ENCODE measurements around the gene MPV17L2.

MPV17L2 gene

DNA sequence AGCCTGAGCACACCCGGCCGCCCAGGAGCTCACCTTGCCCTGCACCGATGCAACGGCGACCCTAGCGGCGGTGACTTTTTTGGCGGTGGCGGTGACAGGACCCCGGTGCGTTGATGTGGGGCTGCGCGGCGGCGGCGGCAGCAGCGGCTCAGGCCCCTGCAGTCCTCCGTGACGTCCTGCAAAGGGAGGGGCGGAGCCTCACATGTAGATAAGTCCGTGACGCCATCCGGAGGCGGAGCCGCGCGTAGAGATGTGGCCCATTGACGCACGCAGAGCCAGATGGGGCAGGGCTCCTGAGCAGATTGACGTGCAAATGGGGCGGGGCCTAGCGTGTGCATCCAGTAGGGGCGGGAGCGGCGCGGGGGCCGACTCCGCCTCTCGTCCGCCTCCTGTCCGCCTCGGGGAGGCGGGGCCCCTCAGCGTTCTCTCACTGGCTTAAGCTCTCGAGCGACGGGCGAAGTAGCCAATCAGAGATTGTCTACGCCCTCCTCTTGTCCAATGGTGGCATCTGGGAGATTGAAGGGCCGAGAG, 10.9 kb downstream of the MPV17L2 start, which contains the start of gene RAB3A:
Gene RAB3A, minus strand, starts transcription at position 180 of the 531 bp plus-strand sequence. CDS start 1,302 bp downstream, outside the sequence.
- peak within 1 kb of the TSS; percentile 93 for H3K4ac ChIP-seq (ENCODE audit: low read depth, low read length)
- no peak within 1 kb of the TSS for H3K23ac ChIP-seq (ENCODE audit: low read length)
- H2BK15ac ChIP-seq (replicated peaks; ENCODE audit: low read depth): no peak within 1 kb of the TSS
- H3K79me1 ChIP-seq (ENCODE audit: low read length): no peaks in the 10 kb centered on the region
- H3K4me1 ChIP-seq (ENCODE audit: control insufficient read depth, low read depth, low read length): peaks cover 3% of the 10 kb centered on the region
- H3K18ac ChIP-seq (ENCODE audit: low read length): peak within 1 kb of the TSS; percentile 98
- peak within 1 kb of the TSS; percentile 89 for H3K9ac ChIP-seq (ENCODE audit: low read length)
- no peak within 1 kb of the TSS for H2AK5ac ChIP-seq (ENCODE audit: low read length)
- DNase-seq: peak; percentile 100
- H3K4me2 ChIP-seq (ENCODE audit: low read length): peak within 1 kb of the TSS; percentile 81
- H3K56ac ChIP-seq (ENCODE audit: low read length): peak within 1 kb of the TSS; percentile 90
- H2BK120ac ChIP-seq (ENCODE audit: low read depth, low read length): no peak within 1 kb of the TSS
- no peaks in the 10 kb centered on the region for H3K27me3 ChIP-seq (ENCODE audit: insufficient read depth, low read length, poor library complexity)
- peak within 1 kb of the TSS; percentile 47 for H3K4me3 ChIP-seq (ENCODE audit: low read length)
- H3K27ac ChIP-seq (ENCODE audit: low read depth, low read length): peak within 1 kb of the TSS; percentile 97
- peak within 1 kb of the TSS; percentile 25 for H2BK5ac ChIP-seq (ENCODE audit: low read length)
- no peak within 1 kb of the TSS for H4K5ac ChIP-seq (ENCODE audit: low read length)
- no peaks in the 10 kb centered on the region for H3K79me2 ChIP-seq (ENCODE audit: control insufficient read depth, insufficient read depth, low read length)
- peak within 1 kb of the TSS; percentile 97 for H4K8ac ChIP-seq (ENCODE audit: low read depth, low read length)
- H3K36me3 ChIP-seq (ENCODE audit: control insufficient read depth, insufficient read depth, low read length): no peaks in the 10 kb centered on the region
- no CpG with 5 or more reads among the region's 50 CpGs for WGBS (ENCODE audit: extremely low coverage, insufficient coverage, low lambda C conversion rate)

DNA sequence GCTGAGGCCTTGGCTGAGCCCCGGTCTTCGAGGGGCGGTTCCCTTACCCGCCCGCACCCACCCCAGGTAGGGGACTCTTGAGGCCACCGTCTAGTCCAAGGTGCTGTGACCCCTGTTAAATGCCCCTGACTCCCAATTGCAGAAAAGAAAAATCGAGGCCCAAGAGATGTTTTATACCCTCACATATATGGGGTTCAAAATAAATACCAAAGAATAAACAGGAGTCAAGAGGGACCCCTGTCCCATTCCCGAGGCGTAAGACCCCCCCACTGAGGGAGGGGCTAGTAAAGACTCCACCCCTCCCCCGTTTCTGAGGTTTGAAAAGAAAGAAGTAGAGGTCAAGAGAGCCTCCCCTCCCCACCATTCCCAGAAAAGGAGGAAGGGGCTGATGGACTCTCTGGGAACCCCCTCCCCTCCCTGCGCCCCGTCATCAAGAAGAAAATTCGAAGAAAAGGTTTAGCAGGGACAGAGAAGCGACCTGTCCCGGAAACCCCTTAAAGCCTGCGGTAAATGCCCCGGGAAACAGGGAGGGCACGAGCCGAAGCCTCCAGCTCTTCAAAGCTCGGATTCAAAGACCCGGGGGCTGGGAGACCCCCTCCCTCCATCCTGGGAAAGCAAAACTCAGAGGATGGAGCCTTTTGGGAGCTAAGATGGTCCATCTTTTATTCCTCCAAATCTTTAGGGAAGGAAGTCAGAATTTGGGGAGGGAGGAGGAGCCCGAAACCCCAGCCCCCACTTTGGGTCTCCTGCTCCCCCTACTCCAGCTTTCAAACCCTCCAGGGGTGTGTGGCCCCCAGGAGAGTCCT, 11.6 kb downstream of the MPV17L2 start:
- Histone ChIP-seq H3K4me1 (ENCODE audit: control insufficient read depth, low read depth, low read length) (peaks cover 3% of the 10 kb centered on the region), H2AK5ac (ENCODE audit: low read length) (no peak overlapping the region), H3K4ac (ENCODE audit: low read depth, low read length) (peak overlapping the region; percentile 93), H4K5ac (ENCODE audit: low read length) (no peak overlapping the region), H2BK15ac (replicated peaks; ENCODE audit: low read depth) (no peak overlapping the region), H3K79me2 (ENCODE audit: control insufficient read depth, insufficient read depth, low read length) (no peaks in the 10 kb centered on the region), H3K27ac (ENCODE audit: low read depth, low read length) (peak overlapping the region; percentile 97), H2BK120ac (ENCODE audit: low read depth, low read length) (no peak overlapping the region), H3K36me3 (ENCODE audit: control insufficient read depth, insufficient read depth, low read length) (no peaks in the 10 kb centered on the region), H2BK5ac (ENCODE audit: low read length) (peak overlapping the region; percentile 25), H3K18ac (ENCODE audit: low read length) (peak overlapping the region; percentile 98), H3K79me1 (ENCODE audit: low read length) (no peaks in the 10 kb centered on the region), H3K4me3 (ENCODE audit: low read length) (peak overlapping the region; percentile 47), H3K9ac (ENCODE audit: low read length) (peak overlapping the region; percentile 89), H3K27me3 (ENCODE audit: insufficient read depth, low read length, poor library complexity) (no peaks in the 10 kb centered on the region), H3K4me2 (ENCODE audit: low read length) (peak overlapping the region; percentile 33), H4K8ac (ENCODE audit: low read depth, low read length) (peak overlapping the region; percentile 97), H3K23ac (ENCODE audit: low read length) (no peak overlapping the region), H3K56ac (ENCODE audit: low read length) (peak overlapping the region; percentile 90)
- no CpG with 5 or more reads among the region's 22 CpGs for WGBS (ENCODE audit: extremely low coverage, insufficient coverage, low lambda C conversion rate)
- peak; percentile 82 for DNase-seq

DNA sequence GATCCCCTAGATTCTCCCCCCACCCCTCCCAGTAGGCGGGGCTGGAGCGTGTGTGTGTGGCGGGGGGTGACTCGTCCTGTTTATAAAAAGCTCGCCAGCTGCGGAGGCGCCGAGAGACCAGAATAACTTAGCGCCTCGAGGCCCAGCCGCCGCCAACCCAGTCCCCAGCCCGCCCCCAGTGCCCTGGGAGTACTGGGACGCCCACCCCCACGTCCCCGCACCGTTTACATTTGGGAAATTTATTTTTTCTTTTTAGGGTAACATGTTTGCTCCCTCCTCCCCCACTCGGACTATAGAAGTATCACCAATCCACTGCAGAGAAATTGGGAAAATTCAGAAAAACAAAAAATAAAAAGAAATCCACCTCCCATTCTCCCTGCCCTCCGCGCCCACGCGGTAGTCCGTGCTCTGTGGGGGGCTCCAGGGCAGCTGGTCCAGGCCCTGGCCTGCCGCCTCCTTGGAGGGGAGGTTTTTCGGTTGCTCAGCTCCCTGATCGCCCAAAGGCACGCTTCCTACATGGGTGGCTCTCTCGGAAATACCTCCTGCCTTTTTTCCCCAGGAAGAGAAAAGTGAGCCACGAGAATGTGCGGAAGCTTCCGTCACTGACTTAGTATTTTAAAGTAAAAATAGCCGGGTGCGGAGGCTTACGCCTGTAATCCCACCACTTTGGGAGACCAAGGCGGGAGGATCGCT, 12.3 kb downstream of the MPV17L2 start:
- H3K4me2 ChIP-seq (ENCODE audit: low read length): peak overlapping the region; percentile 60
- WGBS (ENCODE audit: extremely low coverage, insufficient coverage, low lambda C conversion rate): no CpG with 5 or more reads among the region's 36 CpGs
- H4K5ac ChIP-seq (ENCODE audit: low read length): no peak overlapping the region
- no peaks in the 10 kb centered on the region for H3K36me3 ChIP-seq (ENCODE audit: control insufficient read depth, insufficient read depth, low read length)
- no peaks in the 10 kb centered on the region for H3K27me3 ChIP-seq (ENCODE audit: insufficient read depth, low read length, poor library complexity)
- no peak overlapping the region for H2BK120ac ChIP-seq (ENCODE audit: low read depth, low read length)
- no peaks in the 10 kb centered on the region for H3K79me1 ChIP-seq (ENCODE audit: low read length)
- no peak overlapping the region for H2AK5ac ChIP-seq (ENCODE audit: low read length)
- no peak overlapping the region for H4K8ac ChIP-seq (ENCODE audit: low read depth, low read length)
- peaks cover 3% of the 10 kb centered on the region for H3K4me1 ChIP-seq (ENCODE audit: control insufficient read depth, low read depth, low read length)
- peak overlapping the region; percentile 90 for H3K56ac ChIP-seq (ENCODE audit: low read length)
- peak overlapping the region; percentile 93 for H3K4ac ChIP-seq (ENCODE audit: low read depth, low read length)
- peak overlapping the region; percentile 89 for H3K9ac ChIP-seq (ENCODE audit: low read length)
- H2BK15ac ChIP-seq (replicated peaks; ENCODE audit: low read depth): no peak overlapping the region
- DNase-seq: peak; percentile 71
- peak overlapping the region; percentile 98 for H3K18ac ChIP-seq (ENCODE audit: low read length)
- peak overlapping the region; percentile 51 for H2BK5ac ChIP-seq (ENCODE audit: low read length)
- peak overlapping the region; percentile 97 for H3K27ac ChIP-seq (ENCODE audit: low read depth, low read length)
- H3K23ac ChIP-seq (ENCODE audit: low read length): no peak overlapping the region
- H3K4me3 ChIP-seq (ENCODE audit: low read length): peak overlapping the region; percentile 47
- H3K79me2 ChIP-seq (ENCODE audit: control insufficient read depth, insufficient read depth, low read length): no peaks in the 10 kb centered on the region

DNA sequence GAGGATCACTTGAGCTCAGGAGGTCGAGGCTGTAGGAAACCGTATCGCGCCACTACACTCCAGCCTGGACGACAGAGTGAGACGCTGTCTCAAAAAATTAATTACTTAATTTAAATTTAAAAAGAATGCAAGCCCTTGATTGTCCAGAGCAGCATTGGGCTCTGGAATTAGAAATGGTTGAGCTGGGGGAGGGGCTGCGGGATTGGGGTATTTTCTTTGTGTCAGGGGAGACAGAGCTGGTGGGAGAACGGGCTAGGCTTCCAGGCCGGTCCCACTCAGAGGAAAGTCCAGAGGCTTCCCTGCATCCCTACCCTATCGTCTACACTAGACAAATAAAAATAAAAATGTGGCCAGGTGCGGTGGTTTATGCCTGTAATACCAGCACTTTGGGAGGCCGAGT, 13.0 kb downstream of the MPV17L2 start:
- no peak for DNase-seq
- no CpG with 5 or more reads among the region's 12 CpGs for WGBS (ENCODE audit: extremely low coverage, insufficient coverage, low lambda C conversion rate)
- H2BK5ac ChIP-seq (ENCODE audit: low read length): no peak overlapping the region
- H2BK15ac ChIP-seq (replicated peaks; ENCODE audit: low read depth): no peak overlapping the region
- H3K23ac ChIP-seq (ENCODE audit: low read length): no peak overlapping the region
- H3K27me3 ChIP-seq (ENCODE audit: insufficient read depth, low read length, poor library complexity): no peaks in the 10 kb centered on the region
- no peaks in the 10 kb centered on the region for H3K79me1 ChIP-seq (ENCODE audit: low read length)
- H3K4me2 ChIP-seq (ENCODE audit: low read length): peak overlapping the region; percentile 60
- no peak overlapping the region for H3K4ac ChIP-seq (ENCODE audit: low read depth, low read length)
- H2BK120ac ChIP-seq (ENCODE audit: low read depth, low read length): no peak overlapping the region
- H3K27ac ChIP-seq (ENCODE audit: low read depth, low read length): peak overlapping the region; percentile 97
- no peak overlapping the region for H2AK5ac ChIP-seq (ENCODE audit: low read length)
- H3K56ac ChIP-seq (ENCODE audit: low read length): peak overlapping the region; percentile 90
- H4K5ac ChIP-seq (ENCODE audit: low read length): no peak overlapping the region
- H3K9ac ChIP-seq (ENCODE audit: low read length): peak overlapping the region; percentile 89
- no peak overlapping the region for H4K8ac ChIP-seq (ENCODE audit: low read depth, low read length)
- H3K18ac ChIP-seq (ENCODE audit: low read length): peak overlapping the region; percentile 98
- no peak overlapping the region for H3K4me3 ChIP-seq (ENCODE audit: low read length)
- H3K79me2 ChIP-seq (ENCODE audit: control insufficient read depth, insufficient read depth, low read length): no peaks in the 10 kb centered on the region
- H3K4me1 ChIP-seq (ENCODE audit: control insufficient read depth, low read depth, low read length): peaks cover 3% of the 10 kb centered on the region
- no peaks in the 10 kb centered on the region for H3K36me3 ChIP-seq (ENCODE audit: control insufficient read depth, insufficient read depth, low read length)

DNA sequence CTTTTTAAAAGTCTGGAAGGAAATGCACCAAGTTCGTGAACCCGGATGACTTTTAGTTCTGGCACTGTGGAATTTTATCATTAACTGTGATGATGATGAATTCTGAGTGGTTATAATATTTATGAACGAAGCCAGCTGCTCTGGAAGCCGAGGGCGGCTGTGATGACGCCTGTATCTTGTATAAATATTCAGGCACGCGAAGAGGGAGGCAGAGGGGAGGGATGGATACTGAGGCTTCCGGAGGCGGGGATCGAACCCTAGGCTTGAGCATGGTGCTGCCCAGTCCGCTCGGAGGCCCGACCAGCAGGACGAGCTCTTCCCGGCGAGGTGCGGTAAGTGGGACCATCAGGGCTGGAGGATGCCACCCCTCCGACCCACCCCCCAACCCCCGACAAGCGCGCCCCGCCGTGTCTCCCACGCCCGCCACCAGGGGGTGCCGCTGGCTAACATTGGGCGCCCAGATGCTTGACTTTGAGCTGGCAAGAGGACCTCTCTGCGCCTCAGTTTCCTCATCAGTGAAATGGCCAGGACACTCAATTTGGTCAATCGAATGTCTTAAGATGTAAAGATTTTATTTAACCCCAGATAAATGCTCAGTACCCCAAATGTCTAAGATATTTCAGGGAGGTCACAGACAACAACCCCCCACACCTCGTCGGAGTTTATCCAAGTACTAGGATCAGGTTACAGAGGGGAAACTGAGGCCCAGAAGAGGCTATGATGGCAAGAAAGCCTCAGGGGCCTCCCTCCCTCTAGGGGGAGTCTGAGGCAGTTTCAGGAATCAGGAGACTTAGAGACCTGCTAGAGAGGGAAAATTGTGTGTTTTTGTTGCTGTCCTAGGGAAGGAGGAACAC, 15.3 kb downstream of the MPV17L2 start:
- no peak overlapping the region for H2BK120ac ChIP-seq (ENCODE audit: low read depth, low read length)
- H3K4me2 ChIP-seq (ENCODE audit: low read length): no peak overlapping the region
- no peak overlapping the region for H2BK15ac ChIP-seq (replicated peaks; ENCODE audit: low read depth)
- no peak overlapping the region for H2AK5ac ChIP-seq (ENCODE audit: low read length)
- no peak overlapping the region for H3K18ac ChIP-seq (ENCODE audit: low read length)
- H3K4me3 ChIP-seq (ENCODE audit: low read length): no peak overlapping the region
- no peaks in the 10 kb centered on the region for H3K79me1 ChIP-seq (ENCODE audit: low read length)
- H3K56ac ChIP-seq (ENCODE audit: low read length): no peak overlapping the region
- H3K79me2 ChIP-seq (ENCODE audit: control insufficient read depth, insufficient read depth, low read length): no peaks in the 10 kb centered on the region
- no CpG with 5 or more reads among the region's 32 CpGs for WGBS (ENCODE audit: extremely low coverage, insufficient coverage, low lambda C conversion rate)
- no peak overlapping the region for H3K9ac ChIP-seq (ENCODE audit: low read length)
- H3K27me3 ChIP-seq (ENCODE audit: insufficient read depth, low read length, poor library complexity): no peaks in the 10 kb centered on the region
- H2BK5ac ChIP-seq (ENCODE audit: low read length): no peak overlapping the region
- no peak for DNase-seq
- no peak overlapping the region for H3K23ac ChIP-seq (ENCODE audit: low read length)
- no peaks in the 10 kb centered on the region for H3K36me3 ChIP-seq (ENCODE audit: control insufficient read depth, insufficient read depth, low read length)
- peaks cover under 1% of the 10 kb centered on the region for H3K4me1 ChIP-seq (ENCODE audit: control insufficient read depth, low read depth, low read length)
- no peak overlapping the region for H3K4ac ChIP-seq (ENCODE audit: low read depth, low read length)
- no peak overlapping the region for H4K5ac ChIP-seq (ENCODE audit: low read length)
- H4K8ac ChIP-seq (ENCODE audit: low read depth, low read length): no peak overlapping the region
- H3K27ac ChIP-seq (ENCODE audit: low read depth, low read length): no peak overlapping the region

Measured in mesendoderm (in vitro differentiated cells).